Dermis blood vessel endothelial cell (primary cell): ENCODE data around the gene MAPK14. TPM values are rescaled to one million over a fixed set of nuclear protein-coding genes. Genes with fewer than 3 reads are reported as not detected.

Experiments used
- DNase-seq: peaks from one replicate; pipeline ENCODE4 v3.0.0; 2010
- total RNA-seq: library from RNA; depleted of rRNA; stranded (reverse); fragments of >200 nt; gene quantifications from 2 replicates; pipeline ENCODE4 v1.2.3, GENCODE V29; 2014

The MAPK14 gene
- total RNA-seq, 1 donor from 2014 or later: 71.8 TPM

DNA sequence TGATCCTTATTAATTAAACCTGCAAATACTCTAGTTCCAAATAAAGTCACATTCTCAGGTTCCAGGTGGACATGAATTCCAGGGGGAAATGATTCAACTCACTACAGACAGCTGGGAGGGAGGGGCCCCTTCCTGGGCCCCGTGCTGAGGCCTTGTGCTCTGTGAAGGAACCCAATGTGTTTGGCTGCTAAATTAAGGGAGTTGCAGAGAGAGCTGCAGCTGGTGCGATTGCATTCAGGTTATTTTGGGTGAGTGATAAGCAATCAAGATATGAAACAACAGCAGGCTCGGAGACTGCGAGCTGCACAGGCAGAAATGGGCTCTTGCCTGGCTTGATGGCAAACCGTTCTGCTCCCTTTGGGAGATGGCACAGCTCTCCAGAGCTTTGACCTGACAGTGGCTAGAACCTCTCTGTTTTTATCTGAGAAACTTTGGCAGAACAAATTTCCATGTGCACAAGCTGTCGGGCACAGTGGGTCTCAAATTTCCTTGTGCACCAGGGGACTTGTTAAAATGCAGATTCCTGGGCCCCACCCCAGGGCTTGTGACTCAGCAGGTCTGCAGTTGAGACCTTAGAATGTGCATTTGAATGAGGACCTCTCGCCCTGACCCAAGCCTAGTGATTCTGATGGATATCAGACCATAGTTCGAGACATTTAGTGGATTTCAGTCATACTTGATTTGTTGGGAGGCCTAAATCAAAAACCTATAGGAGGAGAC is 112.5 kb downstream of the MAPK14 start:
- no peak for DNase-seq

DNA sequence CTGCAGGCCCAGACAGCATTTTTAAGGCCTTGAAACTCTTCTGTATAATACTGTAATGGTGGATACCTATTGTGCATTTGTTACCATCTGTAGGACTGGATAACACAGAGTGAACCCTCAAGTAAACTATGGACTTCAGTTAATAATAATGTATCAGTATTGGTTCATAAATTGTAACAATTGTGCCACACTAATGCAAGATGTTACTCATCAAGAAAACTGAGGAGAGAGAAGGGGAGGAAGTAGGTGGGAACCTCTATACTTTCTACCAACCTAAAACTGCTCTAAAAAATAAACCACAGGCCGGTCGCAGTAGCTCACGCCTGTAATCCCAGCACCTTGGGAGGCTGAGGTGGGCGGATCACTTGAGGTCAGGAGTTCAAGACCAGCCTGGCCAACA is 113.5 kb downstream of the MAPK14 start:
- no peak for DNase-seq

DNA sequence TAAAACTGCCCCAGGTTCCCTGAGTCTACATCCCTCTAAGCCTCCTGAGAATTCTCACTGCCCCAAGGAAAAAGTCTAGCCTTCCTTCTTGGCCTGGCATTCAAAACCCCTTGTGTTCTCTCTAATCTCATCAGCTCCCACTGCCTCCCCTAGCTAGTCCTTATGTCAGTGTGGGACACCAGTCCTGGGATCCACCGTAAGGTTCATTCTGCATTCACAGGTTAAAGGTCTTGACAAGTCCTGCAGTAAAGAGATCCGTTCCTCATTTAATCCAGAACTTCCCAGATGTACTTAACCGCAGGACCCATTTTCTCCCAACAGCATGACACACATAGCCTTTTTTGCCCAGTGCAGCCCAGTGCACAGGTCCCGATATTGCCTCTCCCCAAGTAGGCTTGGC is 114.4 kb downstream of the MAPK14 start:
- DNase-seq: no peak

- no peak for DNase-seq
These were observed 115.6 kb downstream of the MAPK14 start for GRCh38 chr6:36142971-36143838.

- DNase-seq: no peak
These were observed 117.9 kb downstream of the MAPK14 start for GRCh38 chr6:36145495-36145894.

DNA sequence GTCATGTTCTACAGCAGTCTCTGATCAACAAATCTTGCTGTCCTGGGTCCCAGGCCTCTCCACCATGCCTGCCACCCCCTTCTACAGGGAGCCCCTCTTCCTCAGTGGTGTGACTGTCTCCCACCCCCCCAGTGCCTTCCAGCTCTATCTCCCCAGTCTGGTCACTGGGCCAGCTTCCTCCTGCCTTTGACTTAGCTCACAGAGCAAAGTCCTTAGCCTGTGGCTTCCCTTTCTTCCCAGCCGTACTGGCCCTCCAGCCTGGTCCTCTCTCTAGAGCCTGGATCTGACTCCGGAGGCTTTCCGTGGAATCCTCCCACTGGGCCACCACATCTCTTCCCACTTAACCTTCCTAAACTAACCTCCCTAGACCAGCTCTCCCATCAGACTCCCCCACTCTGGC is 119.7 kb downstream of the MAPK14 start:
- DNase-seq: no peak

GRCh38 chr6:36149476-36149875 is 121.9 kb downstream of the MAPK14 start:
- no peak for DNase-seq

GRCh38 chr6:36150283-36150682 is 122.7 kb downstream of the MAPK14 start:
- no peak for DNase-seq

DNA sequence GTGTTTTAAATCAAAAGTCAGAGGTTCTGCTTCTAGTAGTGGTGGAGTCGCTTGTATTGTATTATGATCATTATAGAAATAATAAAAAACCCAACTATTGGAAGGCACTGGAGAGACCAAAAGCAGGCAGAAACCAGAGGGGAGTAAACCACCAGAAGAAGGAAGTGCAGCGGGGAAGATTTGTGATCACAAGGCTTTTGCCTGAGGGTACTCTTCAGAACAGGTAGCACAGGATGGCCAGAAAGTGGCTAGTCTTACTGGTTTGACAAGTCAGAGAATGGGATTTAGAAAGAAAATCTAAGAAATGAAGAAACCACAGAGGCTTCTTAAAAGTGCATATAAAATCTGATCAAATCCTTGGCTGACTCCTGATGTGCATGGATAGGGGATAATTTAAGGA is 126.7 kb downstream of the MAPK14 start:
- no peak for DNase-seq

DNA sequence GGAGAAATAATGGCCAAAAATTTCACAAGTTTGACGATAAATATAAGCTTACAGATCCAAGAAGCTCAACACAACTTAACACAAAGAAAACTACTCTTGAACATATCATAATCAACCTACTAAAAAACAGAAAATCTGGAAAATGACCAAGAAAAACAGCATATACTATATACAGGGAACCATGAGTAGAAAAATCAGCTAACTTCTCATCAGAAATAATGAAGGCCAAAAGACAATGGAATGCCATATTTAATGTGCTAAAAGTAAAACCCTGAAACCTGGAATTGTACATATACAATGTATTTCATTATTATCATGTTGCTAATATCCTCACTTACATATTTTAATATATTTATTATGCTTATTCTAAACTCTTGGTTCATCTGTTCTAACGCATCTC is 128.1 kb downstream of the MAPK14 start:
- no peak for DNase-seq

DNA sequence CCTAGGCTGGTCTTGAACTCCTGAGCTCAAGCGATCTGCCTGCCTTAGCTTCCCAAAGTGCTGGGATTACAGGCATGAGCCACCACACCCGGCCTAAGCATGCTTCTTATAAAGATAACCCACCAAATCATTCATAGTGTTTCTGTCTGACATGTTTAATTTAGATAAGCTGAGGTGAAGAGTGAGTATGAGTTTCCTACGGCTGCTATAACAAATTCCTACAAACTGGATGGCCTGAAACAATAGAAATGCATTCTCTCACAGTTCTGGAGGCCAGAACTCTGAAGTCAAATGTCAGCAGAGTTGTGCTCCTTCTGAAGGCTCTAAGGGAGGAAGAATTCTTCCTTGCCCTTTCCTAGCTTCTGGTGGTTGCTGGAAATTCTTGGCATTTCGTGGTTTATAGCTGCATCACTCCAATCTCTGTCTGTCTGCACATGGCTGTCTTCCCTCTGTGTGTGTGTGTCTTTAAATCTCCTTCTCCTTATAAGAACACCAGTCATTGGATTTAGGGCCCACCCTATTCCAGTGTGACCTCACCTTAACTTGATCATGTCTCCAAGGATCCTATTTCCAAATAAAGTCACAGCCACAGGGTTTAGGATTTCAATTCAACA is 132.6 kb downstream of the MAPK14 start:
- no peak for DNase-seq

Other genes starting within 250 kb of the MAPK14 start
- not detected in 2 replicates for gene CLPSL1, start 246.8 kb upstream of the MAPK14 start, total RNA-seq
- gene CLPS, start 230.5 kb upstream of the MAPK14 start, total RNA-seq: not detected in 2 replicates
- gene LHFPL5, start 222.5 kb upstream of the MAPK14 start, total RNA-seq: not detected in 2 replicates
- gene SRPK1, start 106.7 kb upstream of the MAPK14 start, total RNA-seq: 68.4 and 73.0 TPM in 2 replicates
- gene SLC26A8, start 3.2 kb upstream of the MAPK14 start, total RNA-seq: under 0.01 TPM in 1 of 2 replicates, not detected in the other
- 5.6 and 8.9 TPM in 2 replicates for gene MAPK13, start 102.7 kb downstream of the MAPK14 start, total RNA-seq
- gene BRPF3, start 168.9 kb downstream of the MAPK14 start, total RNA-seq: 11.6 and 14.9 TPM in 2 replicates
- not detected in 2 replicates for gene PNPLA1, start 242.3 kb downstream of the MAPK14 start, total RNA-seq